Transverse colon (tissue), 4 donors: Measurements from ENCODE around the gene PARP1. TPM values are rescaled to one million over a fixed set of nuclear protein-coding genes. Genes with fewer than 3 reads are reported as not detected.

Experiments
- DNase-seq: peaks from one replicate; pipeline ENCODE4 v3.0.0-alpha.2; 2019
- H3K27ac ChIP-seq, 4 donors: fragments of 200-600 bp; sonication (generic); 2 replicates each; pipeline ENCODE4 v1.5.1; 2016 to 2018; ENCODE audit warnings: inconsistent platforms in 4 of 4
- H3K27me3 ChIP-seq: fragments of 200-600 bp; sonication (generic); 2 replicates; pipeline ENCODE4 v1.5.1; 2017; ENCODE audit warnings: inconsistent platforms
- H3K36me3 ChIP-seq, 4 donors: fragments of 200-600 bp; sonication (generic); 2 replicates each; pipeline ENCODE4 v1.5.1; 2017 to 2019; ENCODE audit warnings: inconsistent platforms in 4 of 4
- H3K4me1 ChIP-seq, 4 donors: fragments of 200-600 bp; sonication (generic); 2 replicates each; pipeline ENCODE4 v1.5.1; 2017 to 2020; ENCODE audit warnings: inconsistent platforms in 4 of 4
- H3K4me3 ChIP-seq, 4 donors: fragments of 200-600 bp; sonication (generic); 1 replicate in 1 of 4; 2 replicates in 3 of 4; pipeline versions ENCODE4 v1.5.1 to v1.6.1; 2017 to 2019; ENCODE audit warnings: inconsistent platforms in 4 of 4
- H3K9me3 ChIP-seq, 2 donors: fragments of 200-600 bp; sonication (generic); 2 replicates each; pipeline ENCODE4 v1.5.1; 2017 to 2019; ENCODE audit warnings: inconsistent platforms in 2 of 2
- CTCF ChIP-seq, 5 experiments: fragments of 200-600 bp in 3 of 5; fragments of 450-650 bp in 2 of 5; sonication (generic) in 3 of 5; IDR thresholded peaks; 1 replicate in 2 of 5; 2 replicates in 3 of 5; pipeline ENCODE4 v1.5.1; 2016 to 2017; ENCODE audit warnings: antibody characterized with exemption in 5 of 5, inconsistent platforms in 3 of 5, mild to moderate bottlenecking in 2 of 5, moderate library complexity in 1 of 5
- EP300 ChIP-seq: sonication (generic); formaldehyde crosslinking; IDR thresholded peaks from one replicate; pipeline ENCODE4 v1.6.1; 2017; ENCODE audit warnings: antibody characterized with exemption, low read depth
- POLR2A ChIP-seq: fragments of 450-650 bp; IDR thresholded peaks from one replicate; pipeline ENCODE4 v1.6.1; 2016; ENCODE audit warnings: antibody characterized with exemption, mild to moderate bottlenecking, moderate library complexity
- POLR2AphosphoS5 ChIP-seq, 3 donors: sonication (generic); formaldehyde crosslinking; IDR thresholded peaks; one replicate each; pipeline ENCODE4 v1.6.1; 2016; ENCODE audit warnings: antibody characterized with exemption in 3 of 3
- WGBS, 2 donors: methylation state at CpG; one replicate each; pipeline ENCODE4 v1.1.5; 2018; ENCODE audit warnings: low coverage in 1 of 2; 5-methylcytosine and 5-hydroxymethylcytosine counted together
- in situ Hi-C, 4 donors: fragments of 200-750 bp; cut with MboI; loops; one replicate each; pipeline versions ENCODE4 v1.15.0 to v1.15.1; 2017; ENCODE audit warnings: low sequenced_read_pairs in 3 of 4, low pct_ligation_motif_present in 1 of 4, low pct_unique_long_range_greater_than_20kb in 1 of 4
- intact Hi-C: fragments of 100-400 bp; cut with DNase I; formaldehyde crosslinking; loops from one replicate; pipeline ENCODE4 v1.15.1; 2023; ENCODE audit warnings: low total_unique reads
- total RNA-seq, 4 donors: library from RNA; depleted of rRNA; stranded (reverse); fragments of >200 nt; gene quantifications; one replicate each; pipeline ENCODE4 v1.1.0, GENCODE V29; 2016

The PARP1 gene
- total RNA-seq, 4 donors from 2014 or later = 23.2 to 74.4 (median 38.0) TPM

GRCh38 chr1:226378071-226378470 is 29.8 kb downstream of the PARP1 start:
- H3K9me3 ChIP-seq = no peaks in the 10 kb centered on the region
- no peak overlapping the region for H3K27ac ChIP-seq
- 76% methylated on average over 2 of the region's 2 CpGs; no CpG with 5 or more reads in 1 of the 2 donors for WGBS, 2 donors
- H3K4me1 ChIP-seq = no peaks in the 10 kb centered on the region
- H3K4me3 ChIP-seq = no peak overlapping the region
- DNase-seq = no peak
- TF ChIP-seq EP300 (no peak), CTCF (IDR thresholded peaks at IDR 0.05) (no peak), POLR2AphosphoS5 (IDR thresholded peaks at IDR 0.05) (no peak), POLR2A (no peak)
- intact Hi-C loops (no loop called here), in situ Hi-C loops (no loop called here)
- no peaks in the 10 kb centered on the region for H3K27me3 ChIP-seq
- peaks cover 0 to 89% (median 44%) of the 10 kb centered on the region in 4 donors for H3K36me3 ChIP-seq

- in situ Hi-C loops (no loop called here), intact Hi-C loops (no loop called here)
- peaks cover 0 to 75% (median 37%) of the 10 kb centered on the region in 4 donors for H3K36me3 ChIP-seq
- no peaks in the 10 kb centered on the region for H3K4me1 ChIP-seq
- 88 to 90% methylated on average over 3 of the region's 3 CpGs for WGBS, 2 donors
- TF ChIP-seq POLR2A (no peak), POLR2AphosphoS5 (IDR thresholded peaks at IDR 0.05) (no peak), CTCF (IDR thresholded peaks at IDR 0.05) (no peak), EP300 (no peak)
- no peaks in the 10 kb centered on the region for H3K27me3 ChIP-seq
- H3K27ac ChIP-seq = no peak overlapping the region
- no peaks in the 10 kb centered on the region for H3K9me3 ChIP-seq
- no peak overlapping the region for H3K4me3 ChIP-seq
- DNase-seq = no peak
Observed at GRCh38 chr1:226376300-226376699, 31.6 kb downstream of the PARP1 start.

GRCh38 chr1:226373376-226373775 is 34.5 kb downstream of the PARP1 start:
- peaks cover 0 to 59% (median 23%) of the 10 kb centered on the region in 4 donors for H3K36me3 ChIP-seq
- 84% methylated on average over 7 of the region's 7 CpGs; no CpG with 5 or more reads in 1 of the 2 donors for WGBS, 2 donors
- in situ Hi-C loops = no loop called here

GRCh38 chr1:226372885-226373284 is 35.0 kb downstream of the PARP1 start:
- Histone ChIP-seq H3K4me1 (no peaks in the 10 kb centered on the region), H3K4me3 (no peak overlapping the region), H3K9me3 (no peaks in the 10 kb centered on the region), H3K27me3 (no peaks in the 10 kb centered on the region), H3K27ac (no peak overlapping the region), H3K36me3 (peaks cover 0 to 54% (median 21%) of the 10 kb centered on the region in 4 donors)
- intact Hi-C loops (no loop called here), in situ Hi-C loops (no loop called here)
- DNase-seq = no peak
- WGBS, 2 donors = 93 to 100% methylated on average over 3 to 9 of the region's 9 CpGs
- no peak for TF ChIP-seq CTCF (IDR thresholded peaks at IDR 0.05)
- TF ChIP-seq EP300 = no peak
- TF ChIP-seq POLR2A = no peak
- TF ChIP-seq POLR2AphosphoS5 (IDR thresholded peaks at IDR 0.05) = no peak

More at GRCh38 chr1:226373376-226373775, 34.5 kb downstream of the PARP1 start:
- Histone ChIP-seq H3K27ac (no peak overlapping the region), H3K27me3 (no peaks in the 10 kb centered on the region), H3K9me3 (no peaks in the 10 kb centered on the region), H3K4me1 (no peaks in the 10 kb centered on the region), H3K4me3 (no peak overlapping the region)
- intact Hi-C loops = no loop called here
- TF ChIP-seq POLR2AphosphoS5 (IDR thresholded peaks at IDR 0.05) = no peak
- no peak for TF ChIP-seq EP300
- no peak for TF ChIP-seq POLR2A
- TF ChIP-seq CTCF (IDR thresholded peaks at IDR 0.05) = no peak
- no peak for DNase-seq
